Activated naive CD4-positive, alpha-beta T cell treated with anti-CD3 and anti-CD28 coated beads, Interleukin-2, amount 10 ng/mL, durations not matched to agents 7 days and 5 days (primary cell): ENCODE results near the gene CDO1.
A peak's percentile ranks its signal among the peaks of the same experiment; 100 is the strongest.

Experiments
- CTCF ChIA-PET: fragments of 350-600 bp; sonication (Branson Sonifier 250); formaldehyde crosslinking; loops from one replicate; lab custom pipeline; 2021; ENCODE audit warnings: antibody characterized with exemption; lab: Charles Lee
- DNase-seq: peaks from one replicate; pipeline ENCODE4 v3.0.0-alpha.2; 2020
- H3K27ac Mint-ChIP-seq: one replicate; pipeline ENCODE4 v1.8.0; 2021; ENCODE audit warnings: mild to moderate bottlenecking, moderate library complexity, mixed read lengths
- H3K27me3 Mint-ChIP-seq: one replicate; pipeline ENCODE4 v1.8.0; 2021; ENCODE audit warnings: mild to moderate bottlenecking, mixed read lengths
- H3K36me3 Mint-ChIP-seq: one replicate; pipeline ENCODE4 v1.8.0; 2021; ENCODE audit warnings: mixed read lengths
- H3K4me1 Mint-ChIP-seq: one replicate; pipeline ENCODE4 v1.8.0; 2021; ENCODE audit warnings: mixed read lengths
- H3K4me3 Mint-ChIP-seq: one replicate; pipeline ENCODE4 v1.8.0; 2021; ENCODE audit warnings: mild to moderate bottlenecking, moderate library complexity, mixed read lengths
- H3K9me3 Mint-ChIP-seq: one replicate; pipeline ENCODE4 v1.8.0; 2021; ENCODE audit warnings: mixed read lengths

Gene CDO1

DNA sequence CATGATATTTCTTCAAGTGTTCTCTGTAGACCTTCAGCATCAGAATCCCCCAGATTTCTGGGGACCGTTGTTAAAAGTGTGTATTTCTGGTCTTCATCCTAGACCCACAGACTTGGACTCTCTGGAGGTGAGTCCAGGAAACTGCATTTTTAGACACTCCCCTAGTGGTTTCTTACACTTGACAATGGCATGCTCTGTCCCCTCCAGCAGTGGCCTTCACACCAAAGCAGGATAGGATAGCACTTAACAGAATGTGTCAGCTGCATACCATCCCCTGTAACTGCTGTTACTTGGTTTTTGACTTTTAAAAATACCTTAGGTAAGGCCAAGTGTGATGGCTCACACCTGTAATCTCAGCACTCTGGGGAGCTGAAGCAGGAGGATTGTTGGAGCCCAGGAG lies 20.8 kb downstream of the CDO1 start:
- no peaks in the 10 kb centered on the region for H3K9me3 Mint-ChIP-seq
- CTCF ChIA-PET, result no interaction called here
- peaks cover 32% of the 10 kb centered on the region for H3K27me3 Mint-ChIP-seq
- H3K4me1 Mint-ChIP-seq, result peaks cover 18% of the 10 kb centered on the region
- H3K27ac Mint-ChIP-seq, result no peak overlapping the region
- no peak overlapping the region for H3K4me3 Mint-ChIP-seq
- no peaks in the 10 kb centered on the region for H3K36me3 Mint-ChIP-seq
- DNase-seq, result no peak

DNA sequence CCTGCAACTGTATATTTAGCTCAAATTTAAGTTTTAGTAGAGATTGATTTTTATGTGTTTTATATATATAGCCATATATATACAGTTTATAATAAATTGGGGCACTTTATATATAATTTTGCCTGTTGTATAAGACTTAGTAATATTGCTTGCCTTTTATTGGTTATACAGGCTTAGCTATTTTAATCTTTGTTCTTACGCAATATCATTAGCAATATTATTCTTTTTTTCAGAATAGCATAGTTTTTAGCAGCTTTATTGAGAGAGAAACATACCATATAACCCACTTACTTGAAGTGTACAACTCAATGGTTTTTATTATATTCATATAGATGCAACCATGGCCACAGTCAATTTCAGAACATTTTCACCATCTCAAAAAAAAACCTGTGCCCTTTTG lies 28.0 kb downstream of the CDO1 start:
- H3K4me1 Mint-ChIP-seq, result no peaks in the 10 kb centered on the region
- H3K27ac Mint-ChIP-seq, result no peak overlapping the region
- H3K9me3 Mint-ChIP-seq, result no peaks in the 10 kb centered on the region
- DNase-seq, result no peak
- H3K36me3 Mint-ChIP-seq, result no peaks in the 10 kb centered on the region
- CTCF ChIA-PET, result interaction anchor here (0.8 kb wide), 1 partner anchor 22 kb away, joined by 3 read pairs; no protein-coding TSS in a partner anchor
- no peak overlapping the region for H3K4me3 Mint-ChIP-seq
- H3K27me3 Mint-ChIP-seq, result peaks cover 47% of the 10 kb centered on the region

- Mint-ChIP-seq H3K9me3 (no peaks in the 10 kb centered on the region), H3K27me3 (peaks cover 39% of the 10 kb centered on the region), H3K4me1 (no peaks in the 10 kb centered on the region), H3K4me3 (no peak overlapping the region), H3K36me3 (no peaks in the 10 kb centered on the region), H3K27ac (no peak overlapping the region)
- no peak for DNase-seq
- CTCF ChIA-PET, result no interaction called here
These were observed 29.0 kb downstream of the CDO1 start for GRCh38 chr5:115787426-115787825.

- no peaks in the 10 kb centered on the region for H3K4me1 Mint-ChIP-seq
- no peak overlapping the region for H3K27ac Mint-ChIP-seq
- H3K36me3 Mint-ChIP-seq, result no peaks in the 10 kb centered on the region
- no peak for DNase-seq
- H3K4me3 Mint-ChIP-seq, result no peak overlapping the region
- H3K27me3 Mint-ChIP-seq, result peaks cover 40% of the 10 kb centered on the region
- CTCF ChIA-PET, result no interaction called here
- H3K9me3 Mint-ChIP-seq, result no peaks in the 10 kb centered on the region
These were observed 30.9 kb downstream of the CDO1 start for GRCh38 chr5:115785381-115786065.

- CTCF ChIA-PET, result no interaction called here
- Mint-ChIP-seq H3K27me3 (peaks cover 25% of the 10 kb centered on the region), H3K9me3 (no peaks in the 10 kb centered on the region), H3K36me3 (no peaks in the 10 kb centered on the region), H3K4me3 (no peak overlapping the region), H3K4me1 (no peaks in the 10 kb centered on the region), H3K27ac (no peak overlapping the region)
- no peak for DNase-seq
These were observed 38.0 kb downstream of the CDO1 start for GRCh38 chr5:115778417-115778816.

- Mint-ChIP-seq H3K9me3 (no peaks in the 10 kb centered on the region), H3K27ac (no peak overlapping the region), H3K4me3 (no peak overlapping the region), H3K27me3 (peaks cover 24% of the 10 kb centered on the region), H3K4me1 (no peaks in the 10 kb centered on the region), H3K36me3 (no peaks in the 10 kb centered on the region)
- no peak for DNase-seq
- CTCF ChIA-PET, result no interaction called here
These were observed 39.5 kb downstream of the CDO1 start for GRCh38 chr5:115776989-115777388.

DNA sequence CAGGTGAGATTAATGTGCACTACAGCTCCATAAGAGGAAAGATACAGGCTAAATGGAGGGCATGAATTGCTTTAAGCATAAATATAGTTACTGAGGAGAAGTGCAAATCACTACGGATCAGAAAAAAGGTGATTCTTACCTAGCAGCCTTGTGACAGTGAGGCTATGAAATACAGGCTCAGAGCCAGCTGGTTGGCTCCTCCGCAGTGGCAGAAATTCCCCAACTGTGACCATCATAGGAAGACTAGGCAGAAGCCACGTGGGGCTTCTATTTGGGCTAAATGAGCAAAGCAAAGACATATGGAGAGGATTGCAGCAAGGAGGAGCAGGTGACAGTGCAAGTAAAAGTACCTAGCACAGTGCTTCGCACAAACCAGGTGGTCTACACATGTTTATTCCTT lies 40.5 kb downstream of the CDO1 start:
- CTCF ChIA-PET, result no interaction called here
- no peak overlapping the region for H3K4me3 Mint-ChIP-seq
- no peaks in the 10 kb centered on the region for H3K36me3 Mint-ChIP-seq
- peaks cover 14% of the 10 kb centered on the region for H3K27me3 Mint-ChIP-seq
- no peak for DNase-seq
- no peaks in the 10 kb centered on the region for H3K9me3 Mint-ChIP-seq
- H3K4me1 Mint-ChIP-seq, result no peaks in the 10 kb centered on the region
- H3K27ac Mint-ChIP-seq, result no peak overlapping the region

GRCh38 chr5:115774684-115775083 lies 41.8 kb downstream of the CDO1 start:
- H3K9me3 Mint-ChIP-seq, result no peaks in the 10 kb centered on the region
- H3K4me3 Mint-ChIP-seq, result no peak overlapping the region
- CTCF ChIA-PET, result no interaction called here
- DNase-seq, result no peak
- peaks cover 12% of the 10 kb centered on the region for H3K27me3 Mint-ChIP-seq
- H3K36me3 Mint-ChIP-seq, result no peaks in the 10 kb centered on the region
- no peaks in the 10 kb centered on the region for H3K4me1 Mint-ChIP-seq
- H3K27ac Mint-ChIP-seq, result no peak overlapping the region

DNA sequence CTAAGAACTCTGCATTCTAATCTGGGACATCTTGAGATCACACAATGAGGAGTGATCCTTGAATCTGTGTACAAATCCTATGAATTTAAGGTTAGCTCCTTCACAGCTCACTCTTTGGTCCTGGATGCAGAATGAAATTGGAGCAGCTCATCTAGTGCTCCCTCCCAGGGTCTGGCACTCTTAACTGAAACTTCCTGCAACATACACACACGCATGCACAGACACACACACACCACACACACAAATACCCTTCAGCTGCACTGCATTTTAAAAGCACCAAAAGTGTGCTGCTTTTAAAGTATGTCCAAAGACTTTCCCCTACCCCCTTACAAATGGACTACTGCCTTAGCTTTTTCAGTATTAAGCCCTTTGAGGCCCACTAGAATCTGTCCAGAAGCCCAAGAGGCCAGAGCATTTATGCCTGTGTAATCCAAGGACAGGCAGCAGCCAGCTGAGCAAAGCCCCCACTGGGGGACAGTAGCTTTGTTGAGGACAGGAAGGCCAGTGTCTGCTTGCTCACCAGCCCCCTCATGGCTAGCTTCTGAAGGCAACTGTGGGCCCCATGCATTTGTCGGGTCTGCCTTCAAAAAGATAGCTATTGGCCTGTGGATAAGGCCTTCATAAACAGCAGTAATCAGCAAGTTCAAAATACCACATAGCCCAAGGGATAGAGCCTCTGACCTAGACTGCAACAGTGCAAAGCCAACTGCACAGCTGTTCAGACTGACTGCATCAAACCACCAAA lies 43.6 kb downstream of the CDO1 start:
- Mint-ChIP-seq H3K27me3 (peaks cover 12% of the 10 kb centered on the region), H3K9me3 (no peaks in the 10 kb centered on the region), H3K27ac (no peak overlapping the region), H3K4me1 (no peaks in the 10 kb centered on the region), H3K36me3 (no peaks in the 10 kb centered on the region), H3K4me3 (no peak overlapping the region)
- CTCF ChIA-PET, result interaction anchor here (0.6 to 0.8 kb wide), 2 partner anchors 10 to 34 kb away, joined by 3 to 4 read pairs; no protein-coding TSS in a partner anchor
- DNase-seq, result no peak

- CTCF ChIA-PET, result no interaction called here
These were observed 46.0 kb downstream of the CDO1 start for GRCh38 chr5:115770466-115770865.

DNA sequence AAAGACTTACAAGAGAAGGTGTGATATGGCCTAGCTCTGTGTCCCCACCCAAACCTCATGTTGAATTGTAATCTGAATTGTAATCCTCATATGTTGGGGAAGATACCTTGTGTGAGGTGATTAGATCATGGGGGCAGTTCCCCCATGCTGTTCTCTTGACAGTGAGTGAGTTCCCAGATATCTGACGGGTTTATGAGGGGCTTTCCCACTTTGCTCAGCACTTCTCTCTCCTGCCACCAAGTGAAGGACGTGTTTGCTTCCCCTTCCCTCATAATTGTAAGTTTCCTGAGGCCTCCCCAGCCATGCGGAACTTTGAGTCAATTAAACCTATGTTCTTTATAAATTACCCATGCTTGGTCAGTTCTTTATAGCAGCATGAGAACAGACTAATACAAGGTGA lies 49.0 kb downstream of the CDO1 start:
- CTCF ChIA-PET, result interaction anchor here (0.6 to 1.3 kb wide), 2 partner anchors 21 to 1582 kb away, joined by 3 read pairs; no protein-coding TSS in a partner anchor
- Mint-ChIP-seq H3K27me3 (peaks cover 5% of the 10 kb centered on the region), H3K36me3 (no peaks in the 10 kb centered on the region), H3K27ac (no peak overlapping the region), H3K4me1 (no peaks in the 10 kb centered on the region), H3K9me3 (no peaks in the 10 kb centered on the region), H3K4me3 (no peak overlapping the region)
- DNase-seq, result no peak

More at GRCh38 chr5:115770466-115770865, 46.0 kb downstream of the CDO1 start:
- Mint-ChIP-seq H3K9me3 (no peaks in the 10 kb centered on the region), H3K4me3 (no peak overlapping the region), H3K27ac (no peak overlapping the region), H3K36me3 (no peaks in the 10 kb centered on the region), H3K4me1 (no peaks in the 10 kb centered on the region), H3K27me3 (no peaks in the 10 kb centered on the region)
- DNase-seq, result peak; percentile 23

- Mint-ChIP-seq H3K36me3 (no peaks in the 10 kb centered on the region), H3K9me3 (no peaks in the 10 kb centered on the region), H3K27ac (no peak overlapping the region), H3K27me3 (peaks cover 9% of the 10 kb centered on the region), H3K4me1 (no peaks in the 10 kb centered on the region), H3K4me3 (no peak overlapping the region)
- no peak for DNase-seq
- CTCF ChIA-PET, result interaction anchor here (0.6 to 1.3 kb wide), 2 partner anchors 22 to 1583 kb away, joined by 3 read pairs; no protein-coding TSS in a partner anchor
These were observed 49.9 kb downstream of the CDO1 start for GRCh38 chr5:115766608-115767007.

- no peak overlapping the region for H3K27ac Mint-ChIP-seq
- no peaks in the 10 kb centered on the region for H3K9me3 Mint-ChIP-seq
- no peaks in the 10 kb centered on the region for H3K4me1 Mint-ChIP-seq
- no peak overlapping the region for H3K4me3 Mint-ChIP-seq
- CTCF ChIA-PET, result no interaction called here
- DNase-seq, result no peak
- H3K36me3 Mint-ChIP-seq, result no peaks in the 10 kb centered on the region
- H3K27me3 Mint-ChIP-seq, result peaks cover 20% of the 10 kb centered on the region
These were observed 58.1 kb downstream of the CDO1 start for GRCh38 chr5:115758356-115758755.

DNA sequence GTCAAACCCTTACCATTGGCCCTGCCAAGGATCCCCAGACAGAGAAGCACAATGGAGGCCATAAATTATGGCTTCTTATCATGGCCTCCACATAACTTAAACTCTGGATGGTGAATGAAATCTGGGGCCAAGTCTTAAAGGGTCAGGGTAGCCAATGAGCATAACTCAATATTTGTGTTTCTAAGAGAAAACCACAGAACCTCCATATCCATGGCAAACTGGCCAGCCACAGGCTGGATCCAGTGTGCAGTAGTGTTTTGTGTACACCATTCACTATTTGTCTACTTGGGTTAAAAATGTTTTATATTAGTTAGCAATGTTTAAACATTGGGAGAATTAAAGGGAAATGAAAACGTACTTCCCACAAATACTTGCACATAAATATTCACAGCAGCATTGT lies 60.8 kb downstream of the CDO1 start:
- CTCF ChIA-PET, result no interaction called here
- Mint-ChIP-seq H3K36me3 (no peaks in the 10 kb centered on the region), H3K4me1 (no peaks in the 10 kb centered on the region), H3K27ac (no peak overlapping the region), H3K4me3 (no peak overlapping the region), H3K27me3 (peaks cover 14% of the 10 kb centered on the region), H3K9me3 (no peaks in the 10 kb centered on the region)
- DNase-seq, result no peak
